RWPE1 (cell line): Measurements from ENCODE around the gene MUL1.

Experiments used
- CTCF ChIA-PET: fragments of 350-600 bp; sonication (Branson Sonifier 250); formaldehyde crosslinking; extraction: SDS; loops from one replicate; lab custom pipeline; 2021; lab: Yijun Ruan, JAX
- POLR2A ChIA-PET: fragments of 400-600 bp; formaldehyde crosslinking; extraction: SDS; loops from one replicate; lab custom pipeline; 2020; ENCODE audit warnings: antibody characterized with exemption; ENCODE audit not compliant: low non-redundant PET; lab: Yijun Ruan, JAX
- DNase-seq: peaks from one replicate; pipeline ENCODE4 v3.0.0; 2012; ENCODE audit warnings: low spot score
- H3K27ac ChIP-seq: fragments of 450-650 bp; 2 replicates; pipeline ENCODE4 v1.5.1; 2017
- CTCF ChIP-seq: fragments of 450-650 bp; conservative IDR thresholded peaks from 2 replicates; pipeline ENCODE4 v1.5.1; 2017; ENCODE audit warnings: low read depth, mild to moderate bottlenecking

The MUL1 gene

GRCh38 chr1:20483098-20483832 is 24.7 kb downstream of the MUL1 start:
- no peak for DNase-seq
- TF ChIP-seq CTCF: no peak
- ChIA-PET CTCF (interaction anchor here (0.6 to 1.8 kb wide), 7 partner anchors 11 to 553 kb away, joined by 3 to 7 read pairs (median 4); no protein-coding TSS in a partner anchor), POLR2A (no interaction called here)
- peak overlapping the region; percentile 88 for H3K27ac ChIP-seq

GRCh38 chr1:20481643-20482498 is 26.1 kb downstream of the MUL1 start:
- TF ChIP-seq CTCF: no peak
- POLR2A ChIA-PET: no interaction called here

GRCh38 chr1:20480951-20481617 is 26.9 kb downstream of the MUL1 start:
- no peak for TF ChIP-seq CTCF

More at GRCh38 chr1:20481643-20482498, 26.1 kb downstream of the MUL1 start:
- CTCF ChIA-PET: interaction anchor here (0.6 to 1.7 kb wide), 6 partner anchors 12 to 380 kb away, joined by 3 to 7 read pairs (median 4); no protein-coding TSS in a partner anchor
- DNase-seq: no peak
- H3K27ac ChIP-seq: no peak overlapping the region

GRCh38 chr1:20480243-20480944 is 27.6 kb downstream of the MUL1 start:
- POLR2A ChIA-PET: no interaction called here
- H3K27ac ChIP-seq: no peak overlapping the region
- DNase-seq: no peak
- CTCF ChIA-PET: interaction anchor here (0.6 to 1.3 kb wide), 3 partner anchors 13 to 666 kb away, joined by 3 to 6 read pairs (median 3); no protein-coding TSS in a partner anchor
- no peak for TF ChIP-seq CTCF

More at GRCh38 chr1:20480951-20481617, 26.9 kb downstream of the MUL1 start:
- ChIA-PET POLR2A (no interaction called here), CTCF (interaction anchor here (0.6 to 1.3 kb wide), 4 partner anchors 13 to 667 kb away, joined by 3 to 6 read pairs (median 4); no protein-coding TSS in a partner anchor)
- no peak for DNase-seq
- no peak overlapping the region for H3K27ac ChIP-seq

- TF ChIP-seq CTCF: no peak
- no peak overlapping the region for H3K27ac ChIP-seq
- ChIA-PET POLR2A (no interaction called here), CTCF (no interaction called here)
- DNase-seq: no peak
Observed at GRCh38 chr1:20479840-20480239, 28.1 kb downstream of the MUL1 start.
